GM19043 (cell line): Measurements from ENCODE around the gene THY1.
"Not testable (repeated sequence)": the region's sequence is repeated elsewhere in the genome, so short reads cannot be mapped to it uniquely, and the experiment has no call there.

ENCODE experiments used
- ATAC-seq: cut with Tn5 transposase; IDR thresholded peaks from one replicate; pipeline ENCODE4 v1.9.1; 2021; ENCODE audit warnings: low read depth; ENCODE audit not compliant: unreplicated experiment

THY1 gene

DNA sequence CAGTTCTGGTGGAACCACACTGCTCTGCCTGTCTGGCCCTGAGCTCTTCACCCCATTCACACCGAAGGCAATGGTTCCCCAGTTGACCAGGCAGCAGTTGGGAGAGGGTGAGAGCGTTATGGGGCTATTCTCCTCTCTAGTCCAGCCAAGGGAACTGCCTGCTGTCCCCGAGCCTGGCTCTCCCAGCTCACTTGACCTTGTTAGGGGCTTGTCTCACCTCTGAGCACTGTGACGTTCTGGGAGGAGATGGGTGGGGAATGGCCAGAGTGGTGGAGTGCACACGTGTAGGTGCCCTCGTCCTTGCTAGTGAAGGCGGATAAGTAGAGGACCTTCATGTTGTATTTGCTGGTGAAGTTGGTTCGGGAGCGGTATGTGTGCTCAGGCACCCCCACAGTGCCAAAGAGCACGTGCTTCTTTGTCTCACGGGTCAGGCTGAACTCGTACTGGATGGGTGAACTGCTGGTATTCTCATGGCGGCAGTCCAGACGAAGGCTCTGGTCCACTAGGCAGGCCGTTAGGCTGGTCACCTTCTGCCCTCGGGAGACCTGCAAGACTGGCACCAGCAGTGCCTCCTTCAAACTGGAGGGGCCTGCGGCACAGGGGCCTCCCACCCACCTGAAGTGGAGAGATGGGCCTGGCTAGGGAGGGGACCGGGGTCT lies 3.0 kb downstream of the THY1 start:
- ATAC-seq, result no peak

DNA sequence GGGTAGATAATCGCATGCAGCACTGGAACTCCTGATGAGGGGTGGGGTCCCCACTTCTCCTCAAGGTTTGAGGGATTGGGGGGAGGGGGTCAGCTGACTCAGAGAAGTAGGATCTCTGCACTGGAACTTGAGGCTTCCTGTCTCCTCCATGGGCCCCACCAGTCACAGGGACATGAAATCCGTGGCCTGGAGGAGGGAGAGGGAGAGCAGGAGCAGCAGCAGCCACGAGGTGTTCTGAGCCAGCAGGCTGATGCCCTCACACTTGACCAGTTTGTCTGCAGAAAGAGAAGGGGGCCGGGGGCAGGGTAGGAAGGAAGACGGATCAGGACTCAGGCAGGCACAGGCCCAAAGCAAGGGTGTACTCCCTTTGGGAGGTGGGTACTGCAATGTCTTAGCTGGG lies 3.7 kb downstream of the THY1 start:
- ATAC-seq, result no peak

DNA sequence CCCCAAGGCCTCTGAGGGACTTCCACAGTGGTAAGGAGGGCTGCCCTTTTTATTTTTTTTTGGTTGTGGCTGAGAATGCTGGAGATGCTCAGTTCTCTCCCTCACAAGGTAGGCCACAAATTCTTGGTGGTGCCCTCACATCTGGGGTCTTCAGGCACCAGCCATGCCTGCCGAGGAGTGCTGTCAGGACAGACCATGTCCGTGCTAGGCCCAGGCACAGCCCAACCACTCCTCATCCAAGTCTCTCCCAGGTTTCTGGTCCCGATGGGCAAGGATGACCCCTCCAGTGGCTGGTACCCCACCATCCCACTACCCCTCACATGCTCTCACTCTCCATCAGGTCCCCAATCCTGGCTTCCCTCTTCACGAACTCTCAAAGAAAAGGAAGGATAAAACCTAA lies 4.2 kb downstream of the THY1 start:
- no peak for ATAC-seq

DNA sequence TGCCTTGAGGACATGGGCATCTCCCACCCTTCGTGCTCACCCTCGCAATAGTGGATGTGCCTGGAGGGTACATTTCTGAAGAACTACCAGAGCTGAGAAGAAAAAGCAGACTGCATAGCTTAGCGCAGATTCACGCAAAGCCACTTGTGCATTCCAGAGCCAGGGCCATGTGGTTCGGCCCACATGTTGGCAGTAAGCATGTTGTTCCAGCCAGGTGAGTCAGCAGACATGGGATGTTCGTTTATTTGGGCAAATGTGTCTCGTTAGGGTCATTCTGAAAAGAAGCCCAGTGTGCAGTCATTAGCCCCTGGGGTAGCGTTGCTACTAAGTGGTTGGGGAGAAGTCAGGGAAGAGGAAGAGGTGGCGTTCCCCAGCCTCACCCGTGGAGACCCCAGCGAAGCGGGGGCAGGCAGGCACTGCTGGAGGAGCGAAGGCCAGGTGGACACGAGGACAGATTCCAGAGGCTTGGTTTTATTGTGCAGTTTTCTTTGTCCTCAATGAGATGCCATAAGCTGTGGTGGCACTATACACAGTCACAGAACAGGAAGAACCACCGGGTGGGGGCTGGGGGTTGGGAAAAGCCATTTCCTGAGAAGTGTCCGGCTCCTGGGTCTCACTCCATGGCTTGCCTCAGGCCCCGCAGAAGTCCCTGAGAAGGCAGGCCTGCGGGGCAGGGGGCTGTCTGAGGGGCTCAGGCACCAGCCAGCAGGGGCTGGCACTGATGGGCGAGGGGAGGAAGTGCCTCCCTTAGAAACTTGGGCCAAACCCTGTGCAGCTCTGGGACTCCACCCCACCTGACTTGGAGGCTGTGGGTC lies 5.0 kb downstream of the THY1 start:
- no peak for ATAC-seq

DNA sequence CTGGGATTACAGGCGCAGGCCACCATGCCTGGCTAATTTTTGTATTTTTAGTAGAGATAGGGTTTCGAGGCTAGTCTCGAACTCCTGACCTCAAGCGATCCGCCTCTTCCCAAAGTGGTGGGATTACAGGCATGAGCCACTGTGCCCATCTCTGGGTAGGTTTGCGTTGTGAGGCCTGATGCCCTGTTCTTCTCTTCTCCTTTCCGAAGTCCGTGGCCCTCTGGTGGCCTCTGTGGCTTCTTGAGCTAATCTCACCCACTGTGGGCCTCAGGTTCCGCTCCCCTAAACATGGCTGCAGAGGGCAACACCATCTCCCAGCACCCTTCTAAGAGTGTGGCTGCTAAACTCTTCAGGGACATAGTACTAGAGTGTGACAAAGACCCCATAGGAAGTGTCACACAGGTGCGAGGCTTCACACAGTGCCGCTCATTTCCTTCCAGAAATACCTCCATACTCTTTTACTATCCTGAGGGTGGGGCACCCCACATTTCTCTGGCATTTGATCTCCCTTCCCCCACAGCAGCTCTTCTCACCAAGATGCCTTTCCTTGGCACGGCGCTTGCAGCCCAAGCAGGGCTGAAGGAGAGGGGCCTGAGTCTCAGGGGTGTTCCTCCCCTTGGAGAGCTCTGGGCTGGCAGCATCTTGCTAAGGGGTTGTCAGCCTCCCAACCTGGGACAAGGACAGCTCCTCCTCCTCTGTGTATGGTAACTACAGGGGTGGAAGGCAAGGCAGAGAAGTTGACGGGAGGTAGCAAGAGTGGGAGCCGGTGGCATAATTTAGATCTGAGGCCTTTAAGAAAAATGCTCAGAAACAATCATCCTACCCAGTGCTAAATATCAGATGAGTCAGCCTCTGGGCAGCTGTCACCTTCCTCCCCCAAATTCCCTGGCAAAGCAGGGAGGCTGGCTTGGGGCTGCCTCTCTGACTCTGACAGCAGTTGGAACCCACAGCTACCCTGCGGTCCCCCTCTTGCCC lies 6.1 kb downstream of the THY1 start:
- no peak for ATAC-seq

DNA sequence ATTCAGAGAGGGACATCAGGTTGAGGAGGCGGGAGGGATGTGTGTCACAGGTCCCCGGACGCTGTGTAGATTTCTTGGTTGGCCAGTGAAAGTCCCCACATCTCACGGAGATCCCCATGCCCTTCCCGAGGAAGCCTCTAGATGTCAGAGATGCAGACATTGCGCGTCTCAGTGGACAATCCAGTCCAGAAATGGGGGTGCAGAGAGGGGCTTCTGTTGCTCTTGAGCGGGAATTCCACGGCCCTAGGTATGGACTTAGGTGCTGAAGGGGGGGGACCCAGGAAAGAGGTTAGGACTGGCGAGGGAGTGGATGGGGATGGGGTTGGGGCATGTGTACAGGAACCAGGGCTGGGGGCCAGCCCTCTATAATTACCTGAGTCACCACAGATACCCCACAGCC lies 7.0 kb downstream of the THY1 start:
- no peak for ATAC-seq

DNA sequence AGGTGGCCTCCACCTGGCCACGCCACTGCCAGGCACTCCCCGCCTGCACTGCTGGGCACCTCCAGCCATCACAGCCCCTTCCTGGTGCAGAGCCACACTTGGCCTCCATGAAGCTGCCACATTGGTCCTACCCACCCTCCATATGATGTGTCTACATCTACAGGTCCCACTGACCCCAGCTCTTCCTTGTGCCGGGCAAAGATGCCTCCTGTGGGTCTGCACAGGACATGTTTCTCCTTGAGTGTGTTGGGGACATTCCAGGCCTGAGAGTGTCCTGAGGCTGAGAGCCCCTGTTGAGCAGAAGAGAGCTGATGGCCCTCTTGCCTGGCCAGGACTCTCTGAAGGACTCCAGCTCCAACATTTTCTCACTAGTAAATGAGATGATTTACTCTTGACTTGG lies 7.5 kb downstream of the THY1 start:
- no peak for ATAC-seq

DNA sequence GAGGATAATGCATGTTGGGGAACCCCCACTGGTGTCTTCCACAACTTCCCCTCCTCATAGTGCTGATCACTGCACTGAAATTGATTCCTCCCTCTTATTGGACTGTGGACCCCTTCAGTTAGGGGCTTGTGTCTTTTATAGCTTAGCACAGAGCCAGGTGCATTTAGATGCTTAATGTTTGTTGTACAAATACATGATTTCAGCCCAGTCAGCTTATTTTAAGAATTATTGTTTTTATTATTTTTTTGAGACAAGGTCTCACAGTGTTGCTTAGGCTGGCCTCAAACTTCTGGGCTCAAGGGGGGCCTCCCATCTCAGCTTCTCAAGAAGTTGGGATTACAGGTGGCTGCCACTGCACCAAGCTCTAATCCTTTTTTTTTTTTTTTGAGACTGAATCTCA lies 8.2 kb downstream of the THY1 start:
- no peak for ATAC-seq

DNA sequence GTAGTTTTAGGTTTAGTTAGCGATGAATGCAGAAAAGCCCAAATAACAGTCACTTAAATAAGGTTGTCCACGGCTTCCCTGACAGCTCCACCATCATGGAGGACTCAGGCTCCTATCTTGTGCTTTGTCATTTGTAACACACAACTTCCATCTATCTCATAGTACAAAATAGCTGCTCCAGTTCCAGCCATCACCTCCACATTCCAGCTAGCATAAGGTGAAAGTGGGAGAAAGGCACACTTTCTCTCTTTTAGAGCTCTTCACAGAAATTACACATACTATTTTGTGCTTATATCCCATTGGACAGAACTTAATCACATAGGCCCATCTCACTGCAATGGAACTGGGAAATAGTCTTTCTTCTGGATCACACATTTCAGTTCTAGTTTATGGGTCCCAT lies 8.7 kb downstream of the THY1 start:
- ATAC-seq, result no peak

DNA sequence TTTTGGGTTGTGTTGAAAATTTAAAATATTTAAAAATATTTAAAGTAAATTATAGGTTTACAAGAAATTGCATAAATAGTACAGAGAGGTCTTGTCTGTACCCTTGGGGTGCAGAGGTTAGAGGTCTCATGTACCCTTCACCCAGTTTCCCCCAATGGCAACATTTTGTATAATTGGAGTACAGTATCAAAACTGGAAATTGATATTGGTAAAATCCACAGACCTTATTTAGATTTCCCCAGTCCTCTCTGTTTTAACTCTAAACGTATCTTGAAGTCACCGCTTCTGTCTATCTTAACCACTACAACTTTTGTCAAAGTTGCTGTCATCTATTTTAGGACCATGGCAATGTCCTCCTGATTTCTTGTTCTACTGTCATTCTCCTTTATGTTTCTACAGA lies 10.9 kb downstream of the THY1 start:
- ATAC-seq, result no peak

DNA sequence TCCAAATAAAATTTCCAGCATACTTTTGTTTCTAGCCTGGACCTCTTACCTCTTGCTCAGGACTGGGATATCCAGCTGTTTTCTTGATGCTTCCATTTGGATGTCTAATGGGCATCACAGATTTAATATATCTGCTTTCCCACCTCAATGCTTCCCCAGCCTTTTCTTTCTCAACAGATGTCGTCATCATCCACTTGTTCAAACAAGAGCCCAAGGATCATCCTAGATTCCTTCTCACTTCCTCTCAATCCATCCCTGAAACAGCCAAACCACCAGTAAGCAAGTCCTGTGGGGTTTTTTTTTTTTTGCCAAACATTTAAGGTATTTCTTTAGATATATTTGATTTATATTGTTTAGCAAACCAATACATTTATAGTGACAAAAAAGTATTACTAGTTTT lies 12.5 kb downstream of the THY1 start:
- ATAC-seq, result no peak

DNA sequence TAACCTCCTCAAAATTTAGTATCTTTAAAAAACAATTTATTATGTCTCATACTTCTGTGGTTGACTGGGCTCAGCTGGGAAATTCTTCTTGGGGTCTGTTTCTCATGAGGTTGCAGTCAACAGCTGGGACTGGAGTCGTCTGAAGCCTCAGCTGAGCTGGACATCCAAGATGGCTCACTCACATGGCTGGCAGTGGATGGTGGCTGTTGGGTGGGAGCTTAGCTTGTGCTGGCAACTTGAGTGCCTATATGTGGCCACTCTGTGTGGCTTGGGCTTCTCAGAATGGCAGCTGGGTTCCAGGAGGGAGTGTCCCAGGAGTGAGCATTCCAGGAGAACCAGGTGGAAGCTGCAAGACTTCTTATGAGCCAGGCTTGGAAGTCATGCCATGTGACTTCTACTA lies 13.2 kb downstream of the THY1 start:
- ATAC-seq, result no peak

DNA sequence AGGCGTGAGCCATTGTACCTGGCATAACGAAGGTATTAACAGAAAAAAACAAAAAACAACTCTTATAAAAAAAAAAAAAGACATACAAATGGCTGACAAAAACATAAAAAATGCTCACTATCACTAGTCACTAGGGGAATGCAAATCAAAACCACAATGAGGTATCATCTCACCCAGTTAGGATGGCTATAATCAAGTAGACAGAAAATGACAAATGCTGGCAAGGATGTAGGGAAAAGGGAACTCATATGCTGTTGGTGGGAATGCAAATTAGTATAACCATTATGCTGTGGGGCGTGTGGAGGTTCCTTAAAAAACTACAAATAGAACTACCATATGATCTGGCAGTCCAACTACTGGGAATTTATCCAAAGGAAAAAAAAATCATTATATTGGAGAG lies 17.0 kb downstream of the THY1 start:
- no peak for ATAC-seq

DNA sequence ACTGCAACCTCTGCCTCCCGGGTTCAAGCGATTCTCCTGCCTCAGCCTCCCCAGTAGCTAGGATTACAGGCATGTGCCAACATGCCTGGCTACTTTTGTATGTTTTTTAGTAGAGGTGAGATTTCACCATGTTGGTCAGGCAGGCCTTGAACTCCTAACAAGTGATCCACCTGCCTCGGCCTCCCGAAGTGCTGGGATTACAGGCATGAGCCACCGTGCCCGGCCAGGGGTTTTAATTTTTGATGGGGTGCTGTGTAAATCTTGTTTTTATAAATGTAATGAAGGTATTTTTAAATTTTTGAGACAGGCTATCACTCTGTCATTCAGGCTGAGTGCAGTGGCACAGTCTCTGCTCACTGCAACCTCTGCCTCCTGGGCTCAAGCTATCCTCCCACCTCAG lies 17.5 kb downstream of the THY1 start:
- not testable (repeated sequence) for ATAC-seq

DNA sequence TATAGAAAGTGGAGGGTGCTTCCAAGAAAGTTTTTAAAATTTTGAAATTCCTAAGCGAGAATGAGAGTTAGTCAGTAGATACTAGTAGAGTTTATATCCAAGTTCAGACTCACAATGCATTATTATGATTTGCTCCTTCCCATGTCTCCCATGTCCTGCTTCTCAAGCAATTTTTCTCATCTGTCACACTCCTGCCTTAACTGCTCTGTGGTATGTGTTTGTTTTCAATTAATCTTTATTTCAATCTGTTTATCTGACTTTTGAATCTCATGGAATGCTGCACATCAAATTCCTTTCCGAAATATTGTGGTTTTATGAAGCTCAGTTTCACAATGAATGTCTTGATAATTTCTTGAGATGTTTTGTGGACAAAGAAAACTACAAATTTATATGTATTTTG lies 18.1 kb downstream of the THY1 start:
- ATAC-seq, result no peak

DNA sequence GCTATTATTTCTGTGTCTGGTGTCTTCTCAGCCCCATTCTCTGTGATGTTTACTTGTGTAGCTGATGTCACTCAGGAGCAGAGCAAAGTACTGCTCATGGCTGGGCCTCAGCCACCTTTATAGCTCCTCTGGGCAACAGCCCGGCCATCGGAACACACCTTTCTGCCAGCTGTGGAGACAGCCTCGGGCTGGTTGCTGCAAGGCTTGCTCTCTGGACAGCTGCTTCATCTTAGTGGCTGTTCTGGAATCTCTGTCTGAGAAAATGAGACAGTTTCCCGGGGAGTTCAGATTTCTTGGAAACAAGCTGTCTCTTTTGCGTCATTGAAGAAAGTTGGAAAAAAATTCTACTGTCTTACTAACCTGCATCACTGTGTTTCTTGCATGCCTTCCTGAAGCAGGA lies 20.0 kb downstream of the THY1 start:
- no peak for ATAC-seq

DNA sequence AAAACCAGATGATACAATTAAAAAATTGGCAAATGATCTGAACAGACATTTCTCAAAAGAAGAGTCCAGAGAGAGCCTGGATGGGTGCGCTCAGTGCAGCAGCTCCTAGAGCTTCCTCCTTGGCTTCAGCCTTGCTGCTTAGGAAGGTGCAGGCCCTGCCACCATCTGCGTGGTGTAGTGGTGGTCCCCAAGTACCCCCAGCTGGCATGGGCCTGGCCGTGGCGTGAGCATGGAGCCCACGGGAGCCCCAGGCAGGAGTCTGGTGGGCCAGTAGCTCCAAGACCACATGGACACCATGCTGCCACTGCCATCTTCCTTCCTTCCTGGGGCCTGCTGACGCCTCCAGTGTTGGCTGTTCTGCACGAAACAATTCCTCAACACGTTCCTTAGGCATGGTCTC lies 20.5 kb downstream of the THY1 start:
- no peak for ATAC-seq

DNA sequence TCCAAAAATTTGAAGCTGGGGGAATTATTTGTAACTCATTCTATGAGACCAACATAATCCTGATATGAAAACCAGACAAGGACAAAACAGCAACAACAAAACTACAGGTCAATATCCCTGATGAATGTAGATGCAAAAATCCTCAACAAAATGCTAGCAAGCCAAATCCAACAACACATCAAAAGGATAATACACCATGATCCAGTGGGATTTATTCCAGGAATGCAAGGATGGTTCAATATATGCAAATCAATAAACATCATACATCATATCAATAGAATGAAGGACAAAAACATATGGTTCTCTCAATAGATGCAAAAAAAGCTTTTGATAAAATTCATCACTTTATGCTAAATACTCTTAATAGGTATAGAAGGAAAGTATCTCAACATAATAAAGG lies 22.1 kb downstream of the THY1 start:
- no peak for ATAC-seq

DNA sequence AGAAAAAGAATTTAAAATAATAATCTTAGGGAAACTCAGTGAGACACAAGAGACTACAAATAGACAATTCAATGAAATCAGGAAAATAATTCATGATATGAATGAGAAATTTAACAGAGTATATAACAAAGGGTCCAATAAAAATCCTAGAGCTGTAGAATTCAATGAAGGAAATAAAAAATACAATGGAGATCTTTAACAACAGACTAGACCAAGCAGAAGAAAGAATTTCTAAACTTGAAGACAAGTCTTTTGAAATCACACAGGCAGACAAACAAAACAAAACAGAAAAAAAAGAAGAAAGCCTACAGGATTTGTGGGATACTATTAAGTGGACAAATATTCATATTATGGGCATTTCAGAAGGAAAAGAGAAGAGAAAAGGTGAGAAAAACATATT lies 25.2 kb downstream of the THY1 start:
- no peak for ATAC-seq

DNA sequence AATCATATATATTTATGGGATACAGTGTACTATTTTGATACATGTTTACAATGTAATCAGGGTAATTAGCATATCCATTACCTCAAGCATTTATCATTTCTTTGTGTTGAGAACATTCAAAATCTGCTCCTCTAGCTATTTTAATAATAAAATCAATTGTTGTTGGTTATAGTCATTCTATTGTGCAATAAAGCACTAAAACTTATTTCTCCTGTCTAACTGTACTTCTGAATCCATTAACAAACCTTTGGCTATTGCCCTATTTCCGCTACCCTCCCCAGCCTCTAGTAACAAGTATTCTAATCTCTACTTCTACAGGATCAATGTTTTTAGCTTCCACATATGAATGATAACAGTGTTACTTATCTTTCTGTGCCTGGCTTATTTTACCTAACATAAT lies 26.1 kb downstream of the THY1 start:
- no peak for ATAC-seq

DNA sequence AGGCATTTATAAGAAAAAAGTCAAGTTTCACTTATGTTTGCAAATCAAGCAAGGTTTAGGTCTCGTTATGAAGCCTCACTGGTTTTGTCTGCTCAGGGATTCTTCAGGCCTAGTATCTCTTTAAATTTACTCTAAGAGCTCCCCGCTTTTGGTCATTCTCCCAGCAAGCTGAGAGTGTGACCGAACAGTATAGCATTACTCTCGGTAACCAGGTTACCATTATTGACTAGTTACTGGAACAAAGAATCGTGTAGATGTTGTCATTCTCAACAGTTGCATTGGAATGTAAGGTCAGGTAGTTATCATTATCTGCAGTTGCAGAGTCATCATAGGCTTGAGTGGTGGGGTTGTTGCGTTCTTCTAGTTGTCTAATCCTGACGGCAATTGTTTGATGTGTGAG lies 31.7 kb downstream of the THY1 start:
- ATAC-seq, result no peak
